Measurements from ENCODE around the gene ZBTB39.
"Not testable (repeated sequence)": the region's sequence is repeated elsewhere in the genome, so short reads cannot be mapped to it uniquely, and the experiment has no call there.

Gene ZBTB39

GRCh38 chr12:57029457-57029856 lies 23.1 kb upstream of the ZBTB39 start:
- no peak overlapping the region for H3K27ac ChIP-seq (replicated peaks)
- TF ChIP-seq REST (IDR thresholded peaks at IDR 0.05; ENCODE audit: insufficient replicate concordance, low read depth) (no peak), CTCF (IDR thresholded peaks at IDR 0.05; ENCODE audit: insufficient read depth, low read length) (no peak), SPI1 (IDR thresholded peaks at IDR 0.05; ENCODE audit: borderline replicate concordance, low read depth) (no peak), POLR2AphosphoS5 (IDR thresholded peaks at IDR 0.05; ENCODE audit: low read depth) (no peak)
- H3K4me3 ChIP-seq (replicated peaks; ENCODE audit: insufficient read depth, low read length) = no peak overlapping the region
- no peak for DNase-seq (ENCODE audit: low read depth in 1 of 2, low spot score in 1 of 2)
- H3K27me3 ChIP-seq (ENCODE audit: insufficient read depth, poor library complexity, severe bottlenecking) = no peaks in the 10 kb centered on the region

GRCh38 chr12:57027805-57028153 lies 21.4 kb upstream of the ZBTB39 start:
- DNase-seq (ENCODE audit: low read depth in 1 of 2, low spot score in 1 of 2) = no peak
- H3K4me3 ChIP-seq (replicated peaks; ENCODE audit: insufficient read depth, low read length) = no peak overlapping the region
- H3K27me3 ChIP-seq (ENCODE audit: insufficient read depth, poor library complexity, severe bottlenecking) = no peaks in the 10 kb centered on the region
- H3K27ac ChIP-seq (replicated peaks) = no peak overlapping the region
- no peak for TF ChIP-seq POLR2AphosphoS5 (IDR thresholded peaks at IDR 0.05; ENCODE audit: low read depth)

GRCh38 chr12:57027011-57027804 lies 20.9 kb upstream of the ZBTB39 start:
- TF ChIP-seq SPI1 (IDR thresholded peaks at IDR 0.05; ENCODE audit: borderline replicate concordance, low read depth) (no peak), POLR2AphosphoS5 (IDR thresholded peaks at IDR 0.05; ENCODE audit: low read depth) (no peak), GABPA (IDR thresholded peaks at IDR 0.05; ENCODE audit: low read depth) (no peak), REST (IDR thresholded peaks at IDR 0.05; ENCODE audit: insufficient replicate concordance, low read depth) (no peak), CTCF (IDR thresholded peaks at IDR 0.05; ENCODE audit: insufficient read depth, low read length) (no peak)
- Histone ChIP-seq H3K27me3 (ENCODE audit: insufficient read depth, poor library complexity, severe bottlenecking) (no peaks in the 10 kb centered on the region), H3K4me3 (replicated peaks; ENCODE audit: insufficient read depth, low read length) (no peak overlapping the region), H3K27ac (replicated peaks) (no peak overlapping the region)
- no peak for DNase-seq (ENCODE audit: low read depth in 1 of 2, low spot score in 1 of 2)

- Histone ChIP-seq H3K27ac (replicated peaks) (no peak overlapping the region), H3K27me3 (ENCODE audit: insufficient read depth, poor library complexity, severe bottlenecking) (no peaks in the 10 kb centered on the region), H3K4me3 (replicated peaks; ENCODE audit: insufficient read depth, low read length) (no peak overlapping the region)
- DNase-seq (ENCODE audit: low read depth in 1 of 2, low spot score in 1 of 2) = no peak
- TF ChIP-seq POLR2AphosphoS5 (IDR thresholded peaks at IDR 0.05; ENCODE audit: low read depth) (no peak), REST (IDR thresholded peaks at IDR 0.05; ENCODE audit: insufficient replicate concordance, low read depth) (no peak), CTCF (IDR thresholded peaks at IDR 0.05; ENCODE audit: insufficient read depth, low read length) (no peak), SPI1 (IDR thresholded peaks at IDR 0.05; ENCODE audit: borderline replicate concordance, low read depth) (no peak), GABPA (IDR thresholded peaks at IDR 0.05; ENCODE audit: low read depth) (no peak)
These were observed 18.9 kb upstream of the ZBTB39 start for GRCh38 chr12:57025196-57025595.

- not testable (repeated sequence) for H3K27ac ChIP-seq (replicated peaks)
These were observed 16.0 kb upstream of the ZBTB39 start for GRCh38 chr12:57022324-57022723.

More at GRCh38 chr12:57022324-57022723, 16.0 kb upstream of the ZBTB39 start:
- DNase-seq (ENCODE audit: low read depth in 1 of 2, low spot score in 1 of 2); H3K4me3 ChIP-seq (replicated peaks; ENCODE audit: insufficient read depth, low read length); H3K27me3 ChIP-seq (ENCODE audit: insufficient read depth, poor library complexity, severe bottlenecking): not testable (repeated sequence)
